Mucosa of descending colon (tissue), 3 donors: ENCODE measurements around the gene CST6. TPM values are rescaled to one million over a fixed set of nuclear protein-coding genes. Genes with fewer than 3 reads are reported as not detected.

Experiments used
- ATAC-seq: fragments of 200-7000 bp; cut with Tn5 transposase; one replicate; pipeline ENCODE4 v1.9.1; 2020; ENCODE audit warnings: mild to moderate bottlenecking, moderate library complexity
- DNase-seq, 3 donors: peaks; one replicate each; pipeline ENCODE4 v3.0.0-alpha.2; 2020
- H3K36me3 ChIP-seq: fragments of 200-600 bp; one replicate; pipeline ENCODE4 v1.8.0; 2021; ENCODE audit warnings: low read depth, mild to moderate bottlenecking
- H3K4me1 ChIP-seq: fragments of 200-600 bp; one replicate; pipeline ENCODE4 v1.8.0; 2021; ENCODE audit warnings: low read depth, mild to moderate bottlenecking
- H3K4me3 ChIP-seq: fragments of 200-600 bp; one replicate; pipeline ENCODE4 v1.8.0; 2021; ENCODE audit warnings: mild to moderate bottlenecking
- H3K9me3 ChIP-seq: fragments of 200-600 bp; one replicate; pipeline ENCODE4 v1.8.0; 2021; ENCODE audit warnings: mild to moderate bottlenecking
- intact Hi-C, 2 donors: fragments of 100-400 bp; cut with DNase I in 1 of 2; cut with micrococcal nuclease in 1 of 2; formaldehyde crosslinking; loops; one replicate each; pipeline versions ENCODE4 v1.11.0 to v1.11.1; 2022; cut with DNase I, micrococcal nuclease
- total RNA-seq, 3 donors: library from RNA; stranded (reverse); fragmentation: NEBNext Ultra II Directional in 2 of 3; extraction: Animal tissue kit (Norgen Biotek cat#: 25700) in 2 of 3; gene quantifications; one replicate each; pipeline versions ENCODE4 v1.2.1 to v1.2.4, GENCODE V29; 2021 to 2023
- TF ChIP-seq, protein P1 (sequence below): fragments of 200-600 bp; IDR thresholded peaks from one replicate; pipeline ENCODE4 v1.8.0; 2022; ENCODE audit warnings: antibody characterized with exemption, mild to moderate bottlenecking
- donor health status: DM: no; HTN: no; CAD: no; lungs with moderate emphysema.
- donor health status: DM: no; HTN: no; CAD: no.
- donor health status: DM: no; HTN: yes; CAD: no.

The CST6 gene
- total RNA-seq, 3 donors from 2014 or later = not detected

GRCh38 chr11:66052664-66052982 is 40.8 kb downstream of the CST6 start:
- intact Hi-C loops = no loop called here
- peaks cover 16% of the 10 kb centered on the region for H3K36me3 ChIP-seq
- peaks cover 21% of the 10 kb centered on the region for H3K4me1 ChIP-seq
- DNase-seq = no peak
- no peaks in the 10 kb centered on the region for H3K9me3 ChIP-seq
- peak overlapping the region; percentile 51 for H3K4me3 ChIP-seq
- ATAC-seq = no peak
- TF ChIP-seq, protein P1, sequence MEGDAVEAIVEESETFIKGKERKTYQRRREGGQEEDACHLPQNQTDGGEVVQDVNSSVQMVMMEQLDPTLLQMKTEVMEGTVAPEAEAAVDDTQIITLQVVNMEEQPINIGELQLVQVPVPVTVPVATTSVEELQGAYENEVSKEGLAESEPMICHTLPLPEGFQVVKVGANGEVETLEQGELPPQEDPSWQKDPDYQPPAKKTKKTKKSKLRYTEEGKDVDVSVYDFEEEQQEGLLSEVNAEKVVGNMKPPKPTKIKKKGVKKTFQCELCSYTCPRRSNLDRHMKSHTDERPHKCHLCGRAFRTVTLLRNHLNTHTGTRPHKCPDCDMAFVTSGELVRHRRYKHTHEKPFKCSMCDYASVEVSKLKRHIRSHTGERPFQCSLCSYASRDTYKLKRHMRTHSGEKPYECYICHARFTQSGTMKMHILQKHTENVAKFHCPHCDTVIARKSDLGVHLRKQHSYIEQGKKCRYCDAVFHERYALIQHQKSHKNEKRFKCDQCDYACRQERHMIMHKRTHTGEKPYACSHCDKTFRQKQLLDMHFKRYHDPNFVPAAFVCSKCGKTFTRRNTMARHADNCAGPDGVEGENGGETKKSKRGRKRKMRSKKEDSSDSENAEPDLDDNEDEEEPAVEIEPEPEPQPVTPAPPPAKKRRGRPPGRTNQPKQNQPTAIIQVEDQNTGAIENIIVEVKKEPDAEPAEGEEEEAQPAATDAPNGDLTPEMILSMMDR = no peak

DNA sequence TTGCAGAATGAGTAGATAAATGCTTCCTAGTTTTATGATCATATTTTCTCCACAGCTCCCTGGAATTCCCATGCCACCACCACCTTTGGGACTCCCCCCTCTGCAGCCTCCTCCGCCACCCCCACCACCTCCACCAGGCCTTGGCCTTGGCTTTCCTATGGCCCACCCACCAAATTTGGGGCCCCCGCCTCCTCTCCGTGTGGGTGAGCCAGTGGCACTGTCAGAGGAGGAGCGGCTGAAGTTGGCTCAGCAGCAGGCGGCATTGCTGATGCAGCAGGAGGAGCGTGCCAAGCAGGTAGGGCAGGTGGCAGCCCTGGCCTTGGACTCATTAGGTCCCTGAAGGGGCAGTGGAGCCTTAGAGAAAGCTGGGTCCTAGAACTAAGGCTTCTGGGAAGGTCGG is 43.2 kb downstream of the CST6 start:
- DNase-seq (no peak), ATAC-seq (no peak)
- H3K4me1 ChIP-seq = peaks cover 21% of the 10 kb centered on the region
- no peak overlapping the region for H3K4me3 ChIP-seq
- peaks cover 30% of the 10 kb centered on the region for H3K36me3 ChIP-seq
- intact Hi-C loops = no loop called here
- TF ChIP-seq, protein P1 = no peak
- H3K9me3 ChIP-seq = no peaks in the 10 kb centered on the region

DNA sequence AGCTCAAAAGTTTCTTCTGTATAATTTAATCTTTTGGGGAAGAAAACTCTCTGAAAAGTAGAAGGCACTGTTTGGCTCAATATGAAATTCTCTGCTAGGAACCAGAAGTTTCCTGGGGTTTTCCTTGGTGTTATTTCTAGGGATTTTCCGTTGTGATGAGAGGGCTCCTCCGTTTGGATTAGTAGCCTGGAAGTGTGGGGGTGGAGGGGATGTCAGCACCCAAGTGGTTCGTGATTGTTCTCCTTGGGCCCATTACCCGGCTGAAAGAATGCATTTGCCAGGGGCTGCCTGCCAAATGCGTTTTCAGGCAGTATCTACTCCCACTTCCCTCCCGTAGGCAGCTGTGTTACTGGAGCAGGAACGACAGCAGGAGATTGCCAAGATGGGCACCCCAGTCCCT is 44.7 kb downstream of the CST6 start:
- TF ChIP-seq, protein P1 = no peak
- no peak for DNase-seq
- no peak for ATAC-seq
- Histone ChIP-seq H3K36me3 (peaks cover 41% of the 10 kb centered on the region), H3K4me3 (no peak overlapping the region), H3K4me1 (peaks cover 12% of the 10 kb centered on the region), H3K9me3 (no peaks in the 10 kb centered on the region)
- intact Hi-C loops = no loop called here

- H3K4me3 ChIP-seq = no peak overlapping the region
- intact Hi-C loops = no loop called here
- peaks cover 42% of the 10 kb centered on the region for H3K36me3 ChIP-seq
- H3K4me1 ChIP-seq = no peaks in the 10 kb centered on the region
- DNase-seq = no peak
- no peak for ATAC-seq
- TF ChIP-seq, protein P1 = no peak
- no peaks in the 10 kb centered on the region for H3K9me3 ChIP-seq
These were observed 48.3 kb downstream of the CST6 start for GRCh38 chr11:66059966-66060680.

DNA sequence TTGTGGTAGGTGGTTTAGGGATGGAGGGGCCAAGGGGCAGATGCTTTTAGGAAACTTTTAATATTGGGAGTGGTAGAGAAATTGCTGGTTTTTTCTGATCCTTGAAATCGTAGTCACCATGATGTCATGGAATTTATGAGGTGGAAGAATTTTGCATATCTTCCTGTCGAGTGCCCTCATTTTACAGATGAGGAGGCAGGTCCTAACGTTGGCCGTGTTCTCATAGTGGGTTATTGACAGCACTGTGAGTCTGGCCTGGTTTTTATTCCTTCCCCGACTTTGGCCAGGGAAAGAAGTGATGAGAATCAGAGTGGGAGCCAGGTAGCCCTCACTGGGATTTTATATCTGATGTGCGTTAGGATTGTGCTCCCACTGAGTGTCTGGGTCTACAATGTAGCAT is 49.5 kb downstream of the CST6 start:
- H3K36me3 ChIP-seq = peaks cover 39% of the 10 kb centered on the region
- H3K9me3 ChIP-seq = no peaks in the 10 kb centered on the region
- TF ChIP-seq, protein P1 = no peak
- H3K4me1 ChIP-seq = no peaks in the 10 kb centered on the region
- intact Hi-C loops = no loop called here
- no peak overlapping the region for H3K4me3 ChIP-seq
- no peak for DNase-seq
- no peak for ATAC-seq

DNA sequence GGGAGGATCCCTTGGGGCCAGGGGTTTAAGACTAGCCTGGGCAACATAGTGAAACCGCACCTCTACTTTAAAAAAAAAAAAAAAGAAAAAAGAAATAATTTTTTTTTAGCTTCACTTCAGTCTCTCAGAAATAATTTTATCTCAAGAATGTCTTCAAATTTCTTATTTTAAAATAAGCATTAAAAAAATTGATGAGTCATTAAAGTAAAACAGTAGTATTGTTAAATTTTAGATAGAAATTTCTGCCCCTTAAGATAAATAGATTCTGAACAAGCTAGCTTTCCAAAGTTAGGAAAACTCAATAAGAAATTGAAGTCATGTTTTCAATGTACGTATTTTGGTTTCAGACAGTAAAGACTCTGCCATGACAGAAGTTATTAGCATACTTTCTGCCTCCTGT is 50.6 kb downstream of the CST6 start:
- Histone ChIP-seq H3K9me3 (no peaks in the 10 kb centered on the region), H3K4me1 (no peaks in the 10 kb centered on the region), H3K4me3 (no peak overlapping the region), H3K36me3 (peaks cover 31% of the 10 kb centered on the region)
- DNase-seq = no peak
- no peak for ATAC-seq
- intact Hi-C loops = no loop called here
- TF ChIP-seq, protein P1 = no peak
